ENCODE results near the gene MCRIP1.

Gene MCRIP1

DNA sequence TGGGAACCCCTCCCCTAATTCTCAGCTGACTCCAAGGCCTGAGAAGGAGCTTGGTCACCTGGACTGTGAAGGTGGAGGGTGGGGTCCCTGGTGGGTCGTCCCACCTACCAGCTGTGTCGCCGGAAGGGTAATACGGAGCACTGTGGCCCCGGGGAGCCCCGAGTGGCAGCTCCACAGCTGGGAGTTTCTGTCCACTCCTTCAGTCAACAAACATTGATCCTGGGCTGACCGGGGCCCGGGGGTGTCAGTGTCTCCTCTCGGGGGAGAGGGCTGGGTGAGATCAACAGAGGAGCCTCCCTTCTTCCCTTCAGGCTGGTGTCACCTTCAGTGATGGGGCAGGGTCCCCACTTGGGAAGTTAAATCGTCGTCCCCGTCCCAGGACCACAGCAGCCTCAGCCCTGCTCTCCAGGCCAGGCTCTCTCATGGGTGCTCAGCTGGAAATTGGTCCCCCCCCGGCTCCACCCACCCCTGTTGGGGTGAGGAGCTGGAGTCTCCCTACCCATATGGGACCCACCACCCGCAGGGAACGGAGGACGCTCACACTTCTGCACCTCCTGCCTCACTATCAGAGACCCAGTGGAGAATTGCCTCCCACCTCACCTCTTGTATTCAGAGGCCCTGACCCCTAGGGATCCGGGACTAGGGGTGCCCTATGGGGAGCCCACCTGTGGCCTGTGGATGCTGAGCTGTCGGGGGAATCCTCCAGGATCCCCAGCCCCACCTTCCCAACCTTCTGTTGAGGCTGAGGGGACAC lies 27.2 kb downstream of the MCRIP1 start:
- no peak for TF ChIP-seq TARDBP (IDR thresholded peaks at IDR 0.05)
- no peak for TF ChIP-seq SP1 (IDR thresholded peaks at IDR 0.05)
- no peak for TF ChIP-seq HDGF (IDR thresholded peaks at IDR 0.05; ENCODE audit: borderline replicate concordance)
- TF ChIP-seq ZNF384 (IDR thresholded peaks at IDR 0.05), result no peak
- TF ChIP-seq PKNOX1 (IDR thresholded peaks at IDR 0.05), result no peak
- no peak for TF ChIP-seq CTBP1 (IDR thresholded peaks at IDR 0.05; ENCODE audit: borderline replicate concordance)
- no peak for TF ChIP-seq ARNT (IDR thresholded peaks at IDR 0.05)
- TF ChIP-seq FOXK2 (IDR thresholded peaks at IDR 0.05), result no peak
- TF ChIP-seq BHLHE40 (IDR thresholded peaks at IDR 0.05; ENCODE audit: borderline replicate concordance), result no peak
- TF ChIP-seq FOXM1 (IDR thresholded peaks at IDR 0.05; ENCODE audit: borderline replicate concordance), result no peak
- ChIA-PET CTCF (no interaction called here), POLR2A (interaction anchor here (3.7 kb wide), 1 partner anchor 27 kb away, joined by 18 read pairs; the partner anchor contains the start of genes MCRIP1 and PPP1R27)
- no peak for DNase-seq (ENCODE audit: extremely low spot score)

GRCh38 chr17:81804559-81805399 lies 28.3 kb downstream of the MCRIP1 start:
- CTCF ChIA-PET, result no interaction called here
- POLR2A ChIA-PET, result no interaction called here
- no peak for TF ChIP-seq FOXM1 (IDR thresholded peaks at IDR 0.05; ENCODE audit: borderline replicate concordance)
- TF ChIP-seq TARDBP (IDR thresholded peaks at IDR 0.05), result no peak
- no peak for TF ChIP-seq ELF4 (IDR thresholded peaks at IDR 0.05)
- no peak for TF ChIP-seq FOXA1 (IDR thresholded peaks at IDR 0.05)
- no peak for TF ChIP-seq PKNOX1 (IDR thresholded peaks at IDR 0.05)
- TF ChIP-seq ARNT (IDR thresholded peaks at IDR 0.05), result no peak
- no peak for TF ChIP-seq SP1 (IDR thresholded peaks at IDR 0.05)
- no peak for TF ChIP-seq NFRKB (IDR thresholded peaks at IDR 0.05)
- TF ChIP-seq CTBP1 (IDR thresholded peaks at IDR 0.05; ENCODE audit: borderline replicate concordance), result no peak
- no peak for TF ChIP-seq BHLHE40 (IDR thresholded peaks at IDR 0.05; ENCODE audit: borderline replicate concordance)
- no peak for TF ChIP-seq L3MBTL2 (conservative IDR thresholded peaks at IDR 0.05)
- TF ChIP-seq LEF1 (IDR thresholded peaks at IDR 0.05; ENCODE audit: borderline replicate concordance), result no peak
- TF ChIP-seq SUZ12 (IDR thresholded peaks at IDR 0.05), result no peak
- TF ChIP-seq HDGF (IDR thresholded peaks at IDR 0.05; ENCODE audit: borderline replicate concordance), result no peak
- no peak for TF ChIP-seq FOXK2 (IDR thresholded peaks at IDR 0.05)
- DNase-seq (ENCODE audit: extremely low spot score), result no peak

- ChIA-PET POLR2A (no interaction called here), CTCF (no interaction called here)
- no peak for DNase-seq (ENCODE audit: extremely low spot score)
- TF ChIP-seq PKNOX1 (IDR thresholded peaks at IDR 0.05), result no peak
- TF ChIP-seq ELF4 (IDR thresholded peaks at IDR 0.05), result no peak
- TF ChIP-seq ARNT (IDR thresholded peaks at IDR 0.05), result no peak
- TF ChIP-seq CTBP1 (IDR thresholded peaks at IDR 0.05; ENCODE audit: borderline replicate concordance), result no peak
- TF ChIP-seq SUZ12 (IDR thresholded peaks at IDR 0.05), result no peak
- no peak for TF ChIP-seq NFRKB (IDR thresholded peaks at IDR 0.05)
- no peak for TF ChIP-seq FOXA1 (IDR thresholded peaks at IDR 0.05)
- TF ChIP-seq SP1 (IDR thresholded peaks at IDR 0.05), result no peak
- no peak for TF ChIP-seq TARDBP (IDR thresholded peaks at IDR 0.05)
- no peak for TF ChIP-seq LEF1 (IDR thresholded peaks at IDR 0.05; ENCODE audit: borderline replicate concordance)
- TF ChIP-seq L3MBTL2 (conservative IDR thresholded peaks at IDR 0.05), result no peak
- TF ChIP-seq FOXK2 (IDR thresholded peaks at IDR 0.05), result no peak
- no peak for TF ChIP-seq ZNF384 (IDR thresholded peaks at IDR 0.05)
- no peak for TF ChIP-seq FOXM1 (IDR thresholded peaks at IDR 0.05; ENCODE audit: borderline replicate concordance)
- TF ChIP-seq HDGF (IDR thresholded peaks at IDR 0.05; ENCODE audit: borderline replicate concordance), result no peak
- no peak for TF ChIP-seq BHLHE40 (IDR thresholded peaks at IDR 0.05; ENCODE audit: borderline replicate concordance)
Measured at GRCh38 chr17:81803728-81804558, 29.1 kb downstream of the MCRIP1 start, which contains the start of gene GCGR. Gene GCGR (plus strand): TSS chr17:81804150. CDS start chr17:81809019, 4,869 bp downstream.

DNA sequence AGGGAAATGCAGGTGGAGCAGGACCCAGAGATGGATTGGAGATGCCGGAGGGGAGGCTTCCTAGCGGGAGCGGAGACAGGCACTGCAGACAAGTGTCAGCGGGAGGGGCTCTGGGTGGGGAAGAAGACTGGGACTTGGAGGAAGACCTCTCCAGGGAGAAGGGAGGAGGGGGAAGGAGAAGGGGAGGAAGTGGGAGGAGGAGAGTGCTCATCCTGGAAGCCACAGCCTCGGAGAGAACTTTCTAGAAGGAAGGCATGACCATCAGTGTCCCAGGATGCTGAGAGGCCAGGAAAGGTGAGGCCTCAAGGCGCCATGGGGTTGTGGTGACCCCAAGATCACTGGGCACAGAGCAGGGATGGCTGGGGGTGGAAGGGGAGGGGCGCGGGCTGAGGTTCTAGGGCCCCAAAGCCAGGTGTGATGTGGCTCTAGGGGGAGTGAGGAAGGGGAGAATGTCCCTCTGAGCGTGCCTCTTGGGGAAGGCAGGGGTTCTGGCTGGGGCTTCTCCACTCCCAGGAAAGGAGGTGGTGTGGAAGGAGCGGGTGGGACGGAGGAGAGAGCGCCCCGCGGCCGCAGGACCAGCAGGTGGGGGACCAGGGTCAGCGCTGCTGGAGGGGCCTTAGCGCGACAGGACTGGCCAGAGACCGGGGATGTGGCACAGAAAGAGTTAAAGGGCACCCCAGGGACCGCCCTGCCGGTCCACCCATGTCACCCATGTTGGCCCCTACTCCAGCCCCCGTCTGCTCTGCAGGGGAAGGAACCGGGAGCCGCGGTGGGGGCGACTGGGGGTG lies 30.0 kb downstream of the MCRIP1 start:
- ChIA-PET POLR2A (no interaction called here), CTCF (no interaction called here)
- TF ChIP-seq ZNF384 (IDR thresholded peaks at IDR 0.05) (no peak), TARDBP (IDR thresholded peaks at IDR 0.05) (no peak), NFRKB (IDR thresholded peaks at IDR 0.05) (no peak)
- DNase-seq (ENCODE audit: extremely low spot score), result no peak
